Liver (tissue), 9 donors: ENCODE results near the gene CD164. TPM values are rescaled to one million over a fixed set of nuclear protein-coding genes. Genes with fewer than 3 reads are reported as not detected.

Experiments
- DNase-seq: peaks from one replicate; pipeline ENCODE4 v3.0.0-alpha.2; 2017; ENCODE audit warnings: low spot score
- H3K27ac ChIP-seq, 2 donors: one replicate each; pipeline ENCODE4 v1.7.0; 2013; ENCODE audit warnings: inconsistent platforms in 2 of 2, low read length in 2 of 2, control low read depth in 1 of 2, low read depth in 1 of 2, mild to moderate bottlenecking in 1 of 2
- H3K27me3 ChIP-seq, 4 donors: one replicate each; pipeline versions ENCODE4 v1.6.1 to v1.7.0; 2013; ENCODE audit warnings: low read length in 3 of 4, inconsistent platforms in 1 of 4, mild to moderate bottlenecking in 1 of 4, moderate library complexity in 1 of 4; ENCODE audit not compliant: control insufficient read depth in 4 of 4, insufficient read depth in 4 of 4
- H3K36me3 ChIP-seq, 4 donors: one replicate each; pipeline versions ENCODE4 v1.6.1 to v1.7.0; 2013; ENCODE audit warnings: low read length in 3 of 4, mild to moderate bottlenecking in 3 of 4, low read depth in 1 of 4, moderate library complexity in 1 of 4; ENCODE audit not compliant: control insufficient read depth in 4 of 4, insufficient read depth in 3 of 4
- H3K4me1 ChIP-seq, 4 donors: one replicate each; pipeline versions ENCODE4 v1.6.1 to v1.7.0; 2013; ENCODE audit warnings: low read length in 3 of 4, mild to moderate bottlenecking in 3 of 4, moderate library complexity in 1 of 4; ENCODE audit not compliant: control insufficient read depth in 4 of 4, insufficient read depth in 4 of 4
- H3K4me3 ChIP-seq, 3 donors: one replicate each; pipeline versions ENCODE4 v1.6.1 to v1.7.0; 2013; ENCODE audit warnings: low read length in 3 of 3, control low read depth in 1 of 3, low read depth in 1 of 3, mild to moderate bottlenecking in 1 of 3
- H3K9ac ChIP-seq, 2 donors: one replicate each; pipeline ENCODE4 v1.7.0; 2013; ENCODE audit warnings: low read length in 2 of 2, mild to moderate bottlenecking in 2 of 2, moderate library complexity in 2 of 2, control low read depth in 1 of 2, low read depth in 1 of 2
- H3K9me3 ChIP-seq, 4 donors: one replicate each; pipeline versions ENCODE4 v1.6.1 to v1.7.0; 2013; ENCODE audit warnings: low read length in 3 of 4; ENCODE audit not compliant: control insufficient read depth in 4 of 4
- ATF3 ChIP-seq: IDR thresholded peaks from 2 replicates; pipeline ENCODE4 v1.6.1; 2016; ENCODE audit warnings: antibody characterized with exemption
- CTCF ChIP-seq: fragments of 150-350 bp; IDR thresholded peaks from 2 replicates; pipeline ENCODE4 v1.5.1; 2017; ENCODE audit warnings: improper control_type of control experiment, low read depth, low read length; ENCODE audit not compliant: missing input control
- EGR1 ChIP-seq, 2 donors: IDR thresholded peaks; 2 replicates each; pipeline ENCODE4 v1.6.1; 2016 to 2018; ENCODE audit warnings: antibody characterized with exemption in 2 of 2, low read depth in 2 of 2
- FOXA1 ChIP-seq: IDR thresholded peaks from 2 replicates; pipeline ENCODE4 v1.6.1; 2016; ENCODE audit warnings: antibody characterized with exemption
- FOXA2 ChIP-seq: IDR thresholded peaks from 2 replicates; pipeline ENCODE4 v1.6.1; 2016; ENCODE audit warnings: antibody characterized with exemption
- GABPA ChIP-seq, 2 donors: IDR thresholded peaks in 1 of 2; conservative IDR thresholded peaks in 1 of 2; 2 replicates each; pipeline ENCODE4 v1.6.1; 2016; ENCODE audit warnings: antibody characterized with exemption in 2 of 2, mild to moderate bottlenecking in 1 of 2, moderate library complexity in 1 of 2
- HNF4A ChIP-seq, 2 donors: conservative IDR thresholded peaks; 2 replicates each; pipeline ENCODE4 v1.6.1; 2016; ENCODE audit warnings: antibody characterized with exemption in 2 of 2, mild to moderate bottlenecking in 2 of 2
- HNF4G ChIP-seq: IDR thresholded peaks from 2 replicates; pipeline ENCODE4 v1.6.1; 2016; ENCODE audit warnings: antibody characterized with exemption
- JUND ChIP-seq, 2 donors: IDR thresholded peaks; 2 replicates each; pipeline ENCODE4 v1.6.1; 2016; ENCODE audit warnings: antibody characterized with exemption in 2 of 2
- MAX ChIP-seq: IDR thresholded peaks from 2 replicates; pipeline ENCODE4 v1.6.1; 2016; ENCODE audit warnings: antibody characterized with exemption
- NR2F2 ChIP-seq: IDR thresholded peaks from 2 replicates; pipeline ENCODE4 v1.6.1; 2016; ENCODE audit warnings: antibody characterized with exemption
- RAD21 ChIP-seq, 2 donors: IDR thresholded peaks; 2 replicates each; pipeline ENCODE4 v1.6.1; 2016; ENCODE audit warnings: antibody characterized with exemption in 2 of 2, mild to moderate bottlenecking in 2 of 2
- RXRA ChIP-seq, 2 donors: IDR thresholded peaks; 2 replicates each; pipeline ENCODE4 v1.6.1; 2017 to 2018; ENCODE audit warnings: antibody characterized with exemption in 2 of 2, mild to moderate bottlenecking in 1 of 2
- SP1 ChIP-seq: IDR thresholded peaks from 2 replicates; pipeline ENCODE4 v1.6.1; 2018; ENCODE audit warnings: antibody characterized with exemption, mild to moderate bottlenecking
- TAF1 ChIP-seq: conservative IDR thresholded peaks from 2 replicates; pipeline ENCODE4 v1.6.1; 2016; ENCODE audit warnings: antibody characterized with exemption, mild to moderate bottlenecking
- YY1 ChIP-seq: IDR thresholded peaks from 2 replicates; pipeline ENCODE4 v1.6.1; 2016; ENCODE audit warnings: antibody characterized with exemption, mild to moderate bottlenecking
- ZBTB33 ChIP-seq: IDR thresholded peaks from 2 replicates; pipeline ENCODE4 v1.6.1; 2016; ENCODE audit warnings: antibody characterized with exemption
- WGBS: extraction: QIAGEN DNeasy Blood & Tissue Kit; methylation state at CpG from one replicate; pipeline ENCODE4 v1.1.7; 2013; 5-methylcytosine and 5-hydroxymethylcytosine counted together
- polyA plus RNA-seq, 2 donors: library from polyadenylated mRNA; stranded (reverse) in 1 of 2; unstranded in 1 of 2; fragments of 200-250 nt in 1 of 2; fragments of >200 nt in 1 of 2; fragmentation: Nextera tagmentation in 1 of 2; extraction: Ambion mirVana in 1 of 2; gene quantifications; one replicate each; pipeline versions ENCODE4 v1.2.1 to v1.2.3, GENCODE V29; 2013 to 2015
- total RNA-seq, 2 donors: library from RNA; depleted of rRNA; stranded (reverse); fragments of >200 nt; gene quantifications; one replicate each; pipeline ENCODE4 v1.2.3, GENCODE V29; 2014
- TF ChIP-seq, protein P1 (sequence below): IDR thresholded peaks from 2 replicates; pipeline ENCODE4 v1.6.1; 2016; ENCODE audit warnings: antibody characterized with exemption, mild to moderate bottlenecking
- donor health status: healthy.
- donor health status: healthy.
- donor health status: healthy.
- donor health status: healthy.
- donor health status: healthy.

CD164 gene
- total and polyA plus RNA-seq, 4 donors: 84.5 to 218 (median 132) TPM

- no peak for DNase-seq
- 92% methylated on average over 3 of the region's 3 CpGs for WGBS
- no peak overlapping the region for H3K4me3 ChIP-seq
- H3K4me1 ChIP-seq: no peaks in the 10 kb centered on the region
- H3K27ac ChIP-seq: no peak overlapping the region
- H3K9ac ChIP-seq: no peak overlapping the region
- TF ChIP-seq ATF3: no peak
- no peak for TF ChIP-seq RXRA (IDR thresholded peaks at IDR 0.05)
- TF ChIP-seq MAX: no peak
- TF ChIP-seq FOXA1: no peak
- no peak for TF ChIP-seq JUND (IDR thresholded peaks at IDR 0.05)
- TF ChIP-seq, protein P1, sequence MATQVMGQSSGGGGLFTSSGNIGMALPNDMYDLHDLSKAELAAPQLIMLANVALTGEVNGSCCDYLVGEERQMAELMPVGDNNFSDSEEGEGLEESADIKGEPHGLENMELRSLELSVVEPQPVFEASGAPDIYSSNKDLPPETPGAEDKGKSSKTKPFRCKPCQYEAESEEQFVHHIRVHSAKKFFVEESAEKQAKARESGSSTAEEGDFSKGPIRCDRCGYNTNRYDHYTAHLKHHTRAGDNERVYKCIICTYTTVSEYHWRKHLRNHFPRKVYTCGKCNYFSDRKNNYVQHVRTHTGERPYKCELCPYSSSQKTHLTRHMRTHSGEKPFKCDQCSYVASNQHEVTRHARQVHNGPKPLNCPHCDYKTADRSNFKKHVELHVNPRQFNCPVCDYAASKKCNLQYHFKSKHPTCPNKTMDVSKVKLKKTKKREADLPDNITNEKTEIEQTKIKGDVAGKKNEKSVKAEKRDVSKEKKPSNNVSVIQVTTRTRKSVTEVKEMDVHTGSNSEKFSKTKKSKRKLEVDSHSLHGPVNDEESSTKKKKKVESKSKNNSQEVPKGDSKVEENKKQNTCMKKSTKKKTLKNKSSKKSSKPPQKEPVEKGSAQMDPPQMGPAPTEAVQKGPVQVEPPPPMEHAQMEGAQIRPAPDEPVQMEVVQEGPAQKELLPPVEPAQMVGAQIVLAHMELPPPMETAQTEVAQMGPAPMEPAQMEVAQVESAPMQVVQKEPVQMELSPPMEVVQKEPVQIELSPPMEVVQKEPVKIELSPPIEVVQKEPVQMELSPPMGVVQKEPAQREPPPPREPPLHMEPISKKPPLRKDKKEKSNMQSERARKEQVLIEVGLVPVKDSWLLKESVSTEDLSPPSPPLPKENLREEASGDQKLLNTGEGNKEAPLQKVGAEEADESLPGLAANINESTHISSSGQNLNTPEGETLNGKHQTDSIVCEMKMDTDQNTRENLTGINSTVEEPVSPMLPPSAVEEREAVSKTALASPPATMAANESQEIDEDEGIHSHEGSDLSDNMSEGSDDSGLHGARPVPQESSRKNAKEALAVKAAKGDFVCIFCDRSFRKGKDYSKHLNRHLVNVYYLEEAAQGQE: no peak
- no peak for TF ChIP-seq RAD21 (IDR thresholded peaks at IDR 0.05)
- TF ChIP-seq CTCF: no peak
- no peak for TF ChIP-seq HNF4G
- no peak for TF ChIP-seq SP1
- TF ChIP-seq EGR1 (IDR thresholded peaks at IDR 0.05; ENCODE audit: low read depth in 2 of 2): no peak
- no peak for TF ChIP-seq TAF1
- TF ChIP-seq FOXA2: no peak
- TF ChIP-seq ZBTB33: no peak
- no peak for TF ChIP-seq GABPA (IDR thresholded peaks at IDR 0.05 in 1 of 2, conservative IDR thresholded peaks at IDR 0.05 in 1 of 2)
- TF ChIP-seq HNF4A (conservative IDR thresholded peaks at IDR 0.05): no peak
- no peak for TF ChIP-seq NR2F2
- TF ChIP-seq YY1: no peak
- peaks cover 0 to 12% (median 2%) of the 10 kb centered on the region in 4 donors for H3K9me3 ChIP-seq
- H3K27me3 ChIP-seq: no peaks in the 10 kb centered on the region
- peaks cover 2 to 27% (median 14%) of the 10 kb centered on the region in 4 donors for H3K36me3 ChIP-seq
Measured at GRCh38 chr6:109356237-109356636, 26.0 kb downstream of the CD164 start.
